Stimulated activated CD8-positive, alpha-beta memory T cell treated with anti-CD3 and anti-CD28 coated beads, Interleukin-4, amount 100 ng/mL, for 24 hours (primary cell): ENCODE results near the gene FGD4.
"Not testable (repeated sequence)": the region's sequence is repeated elsewhere in the genome, so short reads cannot be mapped to it uniquely, and the experiment has no call there.

Experiments used
- DNase-seq: peaks from one replicate; pipeline ENCODE4 v3.0.0-alpha.2; 2020; ENCODE audit warnings: low read depth

FGD4 gene

DNA sequence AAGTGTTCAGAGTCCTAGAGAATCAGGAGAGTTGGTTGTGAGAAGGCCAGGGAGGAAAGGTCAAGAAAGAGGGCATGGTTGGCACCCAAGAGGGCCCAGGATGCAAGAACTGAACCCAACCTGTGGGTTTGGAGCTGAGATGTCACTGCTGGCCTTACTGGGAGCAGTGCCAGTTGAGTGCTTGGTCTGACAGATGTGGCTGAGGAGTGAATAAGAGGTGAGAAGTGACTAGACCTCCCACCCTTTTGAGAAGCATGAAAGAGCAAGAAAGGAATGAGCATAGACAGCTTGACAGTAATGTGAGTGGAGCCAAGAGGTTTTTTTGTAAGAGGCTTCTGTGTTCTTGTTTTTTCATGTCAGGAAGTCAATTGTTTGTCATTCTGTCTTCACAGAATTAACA, 95.3 kb downstream of the FGD4 start:
- DNase-seq, result no peak

GRCh38 chr12:32496946-32497345, 97.6 kb downstream of the FGD4 start:
- no peak for DNase-seq

DNA sequence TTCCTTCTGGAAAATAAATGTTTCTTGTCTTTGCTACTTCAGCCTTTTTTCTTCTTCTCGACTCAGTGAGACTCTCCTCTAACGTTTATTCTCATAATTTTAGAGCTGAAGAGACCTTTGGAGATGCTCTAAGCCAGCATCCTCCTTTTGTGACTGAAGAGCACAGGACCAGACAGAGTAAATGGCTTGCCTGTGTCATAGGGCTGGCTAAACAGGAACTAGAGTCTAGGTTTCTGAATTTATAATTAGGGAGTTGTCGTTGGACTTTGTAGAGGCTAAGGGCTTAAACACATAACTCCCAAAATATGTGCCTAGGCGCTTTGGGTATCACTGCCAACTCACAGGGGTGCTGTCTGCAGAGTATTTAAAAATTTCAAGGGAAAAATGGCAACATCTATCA, 98.5 kb downstream of the FGD4 start:
- DNase-seq, result no peak

DNA sequence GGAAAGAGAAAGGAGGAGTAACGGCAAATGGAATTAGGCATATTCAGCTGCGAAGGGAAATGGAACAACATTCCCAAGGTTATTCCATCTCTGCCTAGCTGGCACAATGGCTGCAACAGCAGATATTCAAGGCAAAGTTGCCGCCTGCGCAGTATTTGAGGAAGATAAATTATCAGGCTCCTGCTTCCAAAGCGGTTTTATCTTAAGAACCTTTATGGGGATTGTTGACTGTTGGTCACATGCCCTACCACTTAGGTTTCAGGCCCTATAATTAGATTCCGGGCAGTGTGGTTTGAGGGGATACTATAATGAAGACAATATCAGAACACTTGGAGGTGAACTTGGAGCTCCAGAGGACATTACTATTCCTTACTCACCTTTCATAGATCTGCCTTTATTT, 99.7 kb downstream of the FGD4 start:
- DNase-seq, result no peak

- DNase-seq, result no peak
Measured at GRCh38 chr12:32501835-32502333, 102.5 kb downstream of the FGD4 start.

- DNase-seq, result no peak
Measured at GRCh38 chr12:32502693-32503502, 103.5 kb downstream of the FGD4 start.

DNA sequence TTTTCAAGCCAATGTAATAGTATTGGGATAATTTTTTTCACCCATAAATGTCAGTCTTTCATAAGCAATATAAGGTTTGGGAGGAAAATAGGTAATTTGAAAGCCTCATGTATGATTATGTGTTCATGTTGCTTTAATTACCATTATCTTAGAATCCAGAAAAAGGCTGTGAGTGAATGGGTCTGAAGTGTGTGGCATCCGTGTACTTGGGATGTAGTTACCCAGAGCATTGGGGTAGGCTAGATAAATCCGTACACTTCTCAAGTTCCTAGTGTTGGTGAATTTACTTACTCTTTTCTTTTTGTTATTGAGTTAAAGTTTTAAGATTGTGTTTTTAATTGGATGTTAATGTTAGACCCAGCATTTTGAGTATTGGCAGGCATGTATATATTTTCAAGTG, 104.4 kb downstream of the FGD4 start:
- no peak for DNase-seq

DNA sequence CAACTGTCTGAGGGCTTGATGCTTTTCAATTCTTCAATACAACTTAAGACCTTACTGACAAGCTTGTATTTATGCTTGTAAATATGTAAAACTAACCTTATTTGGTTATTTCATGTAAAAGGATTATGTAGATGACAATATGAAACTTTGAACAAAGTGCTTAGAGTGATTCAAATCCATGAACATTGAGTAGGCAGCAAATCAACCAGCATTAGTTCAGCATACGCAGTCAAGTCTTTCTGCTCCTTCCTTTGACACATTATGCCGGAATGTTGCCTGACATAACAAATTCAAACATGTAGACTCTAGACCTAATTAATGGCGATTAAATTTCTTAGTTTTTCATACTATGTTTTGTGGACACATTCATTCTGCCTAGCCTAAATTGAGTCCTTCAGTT, 105.2 kb downstream of the FGD4 start:
- no peak for DNase-seq

GRCh38 chr12:32505067-32505945, 105.9 kb downstream of the FGD4 start:
- no peak for DNase-seq

DNA sequence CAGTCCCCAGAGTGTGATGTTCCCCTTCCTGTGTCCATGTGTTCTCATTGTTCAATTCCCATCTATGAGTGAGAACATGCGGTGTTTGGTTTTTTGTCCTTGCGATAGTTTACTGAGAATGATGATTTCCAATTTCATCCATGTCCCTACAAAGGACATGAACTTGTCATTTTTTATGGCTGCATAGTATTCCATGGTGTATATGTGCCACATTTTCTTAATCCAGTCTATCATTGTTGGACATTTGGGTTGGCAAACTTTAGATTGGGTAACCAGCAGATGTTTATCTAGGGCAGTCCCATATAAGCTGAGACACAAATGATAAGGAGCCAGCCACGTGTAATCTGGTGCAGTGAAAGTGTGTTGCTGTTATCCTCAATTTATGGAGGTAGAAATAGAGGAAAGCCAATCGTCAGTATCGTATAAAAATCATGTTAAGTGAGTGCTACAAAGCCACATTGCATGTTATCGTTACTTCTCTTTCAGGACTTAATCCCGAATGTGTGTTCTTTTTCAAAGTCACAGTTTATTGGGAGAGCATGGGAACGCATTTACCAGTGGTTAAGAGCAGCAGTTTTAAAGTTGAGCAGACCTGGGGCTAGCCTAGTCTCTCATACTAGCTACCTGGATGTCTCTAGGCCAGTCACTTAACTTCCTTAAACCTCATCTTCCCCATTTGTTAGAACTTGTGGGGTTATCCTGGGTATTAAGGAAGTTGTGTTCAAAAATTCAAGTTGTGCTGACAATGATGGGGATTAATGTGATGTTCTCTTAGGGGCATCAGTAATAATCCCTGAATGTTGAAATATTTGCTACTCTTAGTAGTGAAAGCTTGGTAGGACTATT, 108.0 kb downstream of the FGD4 start:
- not testable (repeated sequence) for DNase-seq

GRCh38 chr12:32507942-32508320, 108.6 kb downstream of the FGD4 start:
- DNase-seq, result no peak

DNA sequence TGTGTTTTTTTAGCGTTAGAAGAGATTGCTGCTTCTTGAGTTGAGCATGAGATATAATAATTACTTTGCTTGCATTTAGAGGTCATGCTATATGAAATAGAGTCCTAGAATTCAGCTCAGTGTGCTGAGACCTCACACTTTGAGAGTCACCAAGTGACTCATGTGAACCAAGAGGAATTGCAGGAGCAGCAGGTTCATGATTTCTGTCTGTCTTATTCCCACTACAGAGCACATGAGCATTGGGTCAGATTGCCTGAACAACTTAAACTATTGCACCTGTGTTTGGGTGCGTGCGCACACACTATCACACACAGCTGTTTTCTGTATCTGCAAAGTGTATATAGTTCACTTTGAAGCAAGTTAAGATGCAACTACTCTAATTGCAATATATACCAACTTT, 109.3 kb downstream of the FGD4 start:
- no peak for DNase-seq

- DNase-seq, result no peak
Measured at GRCh38 chr12:32509328-32510091, 110.2 kb downstream of the FGD4 start.

DNA sequence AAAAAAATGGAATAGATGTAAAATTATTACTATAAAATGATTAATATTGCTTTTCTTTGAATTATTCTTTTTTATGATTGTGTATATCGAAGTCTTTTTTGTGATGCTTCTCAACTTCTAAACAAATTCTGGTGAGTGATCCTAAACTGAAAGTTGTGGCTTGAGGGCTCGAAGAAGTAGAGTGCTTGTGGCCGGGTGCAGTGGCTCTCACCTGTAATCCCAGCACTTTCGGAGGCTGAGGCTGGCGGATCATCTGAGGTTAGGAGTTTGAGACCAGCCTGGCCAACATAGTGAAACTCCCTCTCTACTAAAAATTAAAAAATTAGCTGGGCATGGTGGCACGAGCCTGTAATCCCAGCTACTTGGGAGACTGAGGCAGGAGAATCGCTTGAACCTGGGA, 112.6 kb downstream of the FGD4 start:
- not testable (repeated sequence) for DNase-seq

- no peak for DNase-seq
Measured at GRCh38 chr12:32512379-32512778, 113.0 kb downstream of the FGD4 start.

GRCh38 chr12:32512910-32513309, 113.6 kb downstream of the FGD4 start:
- no peak for DNase-seq

GRCh38 chr12:32515137-32515873, 115.9 kb downstream of the FGD4 start:
- no peak for DNase-seq

DNA sequence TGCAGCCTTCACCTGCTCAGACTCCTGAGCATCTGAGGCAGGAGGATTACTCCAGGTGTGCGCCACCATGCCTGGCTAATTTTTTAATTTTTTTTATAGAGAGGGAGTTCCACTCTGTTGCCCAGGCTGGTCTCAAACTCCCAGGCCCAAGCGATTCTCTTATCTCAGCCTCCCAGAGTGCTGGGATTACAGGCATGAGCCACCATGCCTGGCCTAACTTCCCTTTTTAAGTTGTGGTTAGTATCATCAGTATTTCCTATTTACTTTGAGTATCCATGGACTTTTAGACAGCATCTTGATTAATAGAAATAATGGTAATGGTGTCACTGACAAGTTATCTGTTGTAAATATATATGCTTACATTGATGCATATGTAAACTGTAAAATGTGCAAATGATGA, 116.9 kb downstream of the FGD4 start:
- no peak for DNase-seq

- no peak for DNase-seq
Measured at GRCh38 chr12:32517966-32518365, 118.6 kb downstream of the FGD4 start.

GRCh38 chr12:32519047-32519446, 119.7 kb downstream of the FGD4 start:
- no peak for DNase-seq
